ENCODE measurements around the gene ARHGAP5.
"Not testable (repeated sequence)": the region's sequence is repeated elsewhere in the genome, so short reads cannot be mapped to it uniquely, and the experiment has no call there.

ARHGAP5 gene

DNA sequence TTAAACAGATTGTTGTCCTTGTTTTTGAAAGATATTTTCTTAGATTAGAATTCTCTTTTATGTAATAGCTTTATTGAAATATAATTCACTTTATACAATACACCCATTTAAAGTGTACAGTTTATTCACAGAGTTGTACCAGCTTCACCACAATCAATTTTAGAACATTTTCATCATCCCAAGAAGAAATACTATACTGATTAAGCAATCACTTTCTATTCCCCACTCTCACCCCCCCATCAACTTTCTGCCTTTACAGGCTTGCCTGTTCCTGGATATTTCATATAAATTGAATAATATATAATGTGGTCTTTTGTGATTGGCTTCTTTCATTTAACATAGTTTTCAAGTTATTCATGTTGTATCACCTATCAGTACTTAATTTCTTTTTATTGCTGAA lies 44.4 kb downstream of the ARHGAP5 start (continued):
- TF ChIP-seq TCF4 (CRISPR knock-in tag; IDR thresholded peaks at IDR 0.05; ENCODE audit: borderline replicate concordance): no peak
- no peak for TF ChIP-seq ZNF8 (CRISPR knock-in tag; IDR thresholded peaks at IDR 0.05)
- no peak for TF ChIP-seq ARNTL (CRISPR knock-in tag; IDR thresholded peaks at IDR 0.05; ENCODE audit: borderline replicate concordance, low read depth)

DNA sequence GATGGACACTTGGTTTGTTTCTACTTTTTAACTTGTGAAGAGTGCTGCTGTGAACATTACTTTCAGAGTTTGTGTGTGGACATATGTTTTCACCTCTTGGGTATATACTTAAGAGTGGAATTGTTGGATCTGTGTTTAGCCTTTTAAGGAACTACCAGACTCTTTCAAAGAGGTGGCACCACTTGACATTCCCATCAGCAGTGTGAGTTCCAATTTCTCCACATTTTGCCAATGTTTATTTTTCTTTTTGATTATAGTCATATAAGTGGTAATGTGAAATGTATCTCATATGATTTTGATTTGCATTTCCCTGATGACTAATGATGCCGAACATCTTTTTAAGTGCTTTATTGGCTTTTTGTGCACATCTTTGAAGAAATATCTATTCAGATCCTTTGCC lies 44.8 kb downstream of the ARHGAP5 start:
- ATAC-seq: no peak
- TF ChIP-seq CSDC2 (CRISPR knock-in tag; IDR thresholded peaks at IDR 0.05): no peak
- TF ChIP-seq ZNF70 (CRISPR knock-in tag; IDR thresholded peaks at IDR 0.05): no peak
- no peak for TF ChIP-seq ESRRG (CRISPR knock-in tag; IDR thresholded peaks at IDR 0.05)
- TF ChIP-seq PPARA (CRISPR knock-in tag; IDR thresholded peaks at IDR 0.05; ENCODE audit: borderline replicate concordance): no peak
- no peak for TF ChIP-seq BACH2 (CRISPR knock-in tag; IDR thresholded peaks at IDR 0.05; ENCODE audit: borderline replicate concordance)
- TF ChIP-seq RARB (CRISPR knock-in tag; IDR thresholded peaks at IDR 0.05): no peak
- TF ChIP-seq ARNTL (CRISPR knock-in tag; IDR thresholded peaks at IDR 0.05; ENCODE audit: borderline replicate concordance, low read depth): no peak
- TF ChIP-seq, protein P1, sequence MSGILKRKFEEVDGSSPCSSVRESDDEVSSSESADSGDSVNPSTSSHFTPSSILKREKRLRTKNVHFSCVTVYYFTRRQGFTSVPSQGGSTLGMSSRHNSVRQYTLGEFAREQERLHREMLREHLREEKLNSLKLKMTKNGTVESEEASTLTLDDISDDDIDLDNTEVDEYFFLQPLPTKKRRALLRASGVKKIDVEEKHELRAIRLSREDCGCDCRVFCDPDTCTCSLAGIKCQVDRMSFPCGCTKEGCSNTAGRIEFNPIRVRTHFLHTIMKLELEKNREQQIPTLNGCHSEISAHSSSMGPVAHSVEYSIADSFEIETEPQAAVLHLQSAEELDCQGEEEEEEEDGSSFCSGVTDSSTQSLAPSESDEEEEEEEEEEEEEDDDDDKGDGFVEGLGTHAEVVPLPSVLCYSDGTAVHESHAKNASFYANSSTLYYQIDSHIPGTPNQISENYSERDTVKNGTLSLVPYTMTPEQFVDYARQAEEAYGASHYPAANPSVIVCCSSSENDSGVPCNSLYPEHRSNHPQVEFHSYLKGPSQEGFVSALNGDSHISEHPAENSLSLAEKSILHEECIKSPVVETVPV (CRISPR knock-in tag; IDR thresholded peaks at IDR 0.05): no peak
- no peak for TF ChIP-seq GLIS3 (CRISPR knock-in tag; IDR thresholded peaks at IDR 0.05)
- TF ChIP-seq SNAI2 (CRISPR knock-in tag; IDR thresholded peaks at IDR 0.05): no peak
- TF ChIP-seq, protein P2, sequence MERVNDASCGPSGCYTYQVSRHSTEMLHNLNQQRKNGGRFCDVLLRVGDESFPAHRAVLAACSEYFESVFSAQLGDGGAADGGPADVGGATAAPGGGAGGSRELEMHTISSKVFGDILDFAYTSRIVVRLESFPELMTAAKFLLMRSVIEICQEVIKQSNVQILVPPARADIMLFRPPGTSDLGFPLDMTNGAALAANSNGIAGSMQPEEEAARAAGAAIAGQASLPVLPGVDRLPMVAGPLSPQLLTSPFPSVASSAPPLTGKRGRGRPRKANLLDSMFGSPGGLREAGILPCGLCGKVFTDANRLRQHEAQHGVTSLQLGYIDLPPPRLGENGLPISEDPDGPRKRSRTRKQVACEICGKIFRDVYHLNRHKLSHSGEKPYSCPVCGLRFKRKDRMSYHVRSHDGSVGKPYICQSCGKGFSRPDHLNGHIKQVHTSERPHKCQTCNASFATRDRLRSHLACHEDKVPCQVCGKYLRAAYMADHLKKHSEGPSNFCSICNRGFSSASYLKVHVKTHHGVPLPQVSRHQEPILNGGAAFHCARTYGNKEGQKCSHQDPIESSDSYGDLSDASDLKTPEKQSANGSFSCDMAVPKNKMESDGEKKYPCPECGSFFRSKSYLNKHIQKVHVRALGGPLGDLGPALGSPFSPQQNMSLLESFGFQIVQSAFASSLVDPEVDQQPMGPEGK (CRISPR knock-in tag; IDR thresholded peaks at IDR 0.05; ENCODE audit: borderline replicate concordance): no peak
- no peak for TF ChIP-seq TOX (CRISPR knock-in tag; IDR thresholded peaks at IDR 0.05; ENCODE audit: borderline replicate concordance)
- TF ChIP-seq, protein P3, sequence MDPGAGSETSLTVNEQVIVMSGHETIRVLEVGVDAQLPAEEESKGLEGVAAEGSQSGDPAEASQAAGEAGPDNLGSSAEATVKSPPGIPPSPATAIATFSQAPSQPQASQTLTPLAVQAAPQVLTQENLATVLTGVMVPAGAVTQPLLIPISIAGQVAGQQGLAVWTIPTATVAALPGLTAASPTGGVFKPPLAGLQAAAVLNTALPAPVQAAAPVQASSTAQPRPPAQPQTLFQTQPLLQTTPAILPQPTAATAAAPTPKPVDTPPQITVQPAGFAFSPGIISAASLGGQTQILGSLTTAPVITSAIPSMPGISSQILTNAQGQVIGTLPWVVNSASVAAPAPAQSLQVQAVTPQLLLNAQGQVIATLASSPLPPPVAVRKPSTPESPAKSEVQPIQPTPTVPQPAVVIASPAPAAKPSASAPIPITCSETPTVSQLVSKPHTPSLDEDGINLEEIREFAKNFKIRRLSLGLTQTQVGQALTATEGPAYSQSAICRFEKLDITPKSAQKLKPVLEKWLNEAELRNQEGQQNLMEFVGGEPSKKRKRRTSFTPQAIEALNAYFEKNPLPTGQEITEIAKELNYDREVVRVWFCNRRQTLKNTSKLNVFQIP (CRISPR knock-in tag; IDR thresholded peaks at IDR 0.05; ENCODE audit: borderline replicate concordance, low read depth): no peak
- no peak for TF ChIP-seq ZFP30 (CRISPR knock-in tag; IDR thresholded peaks at IDR 0.05)
- TF ChIP-seq, protein P4, sequence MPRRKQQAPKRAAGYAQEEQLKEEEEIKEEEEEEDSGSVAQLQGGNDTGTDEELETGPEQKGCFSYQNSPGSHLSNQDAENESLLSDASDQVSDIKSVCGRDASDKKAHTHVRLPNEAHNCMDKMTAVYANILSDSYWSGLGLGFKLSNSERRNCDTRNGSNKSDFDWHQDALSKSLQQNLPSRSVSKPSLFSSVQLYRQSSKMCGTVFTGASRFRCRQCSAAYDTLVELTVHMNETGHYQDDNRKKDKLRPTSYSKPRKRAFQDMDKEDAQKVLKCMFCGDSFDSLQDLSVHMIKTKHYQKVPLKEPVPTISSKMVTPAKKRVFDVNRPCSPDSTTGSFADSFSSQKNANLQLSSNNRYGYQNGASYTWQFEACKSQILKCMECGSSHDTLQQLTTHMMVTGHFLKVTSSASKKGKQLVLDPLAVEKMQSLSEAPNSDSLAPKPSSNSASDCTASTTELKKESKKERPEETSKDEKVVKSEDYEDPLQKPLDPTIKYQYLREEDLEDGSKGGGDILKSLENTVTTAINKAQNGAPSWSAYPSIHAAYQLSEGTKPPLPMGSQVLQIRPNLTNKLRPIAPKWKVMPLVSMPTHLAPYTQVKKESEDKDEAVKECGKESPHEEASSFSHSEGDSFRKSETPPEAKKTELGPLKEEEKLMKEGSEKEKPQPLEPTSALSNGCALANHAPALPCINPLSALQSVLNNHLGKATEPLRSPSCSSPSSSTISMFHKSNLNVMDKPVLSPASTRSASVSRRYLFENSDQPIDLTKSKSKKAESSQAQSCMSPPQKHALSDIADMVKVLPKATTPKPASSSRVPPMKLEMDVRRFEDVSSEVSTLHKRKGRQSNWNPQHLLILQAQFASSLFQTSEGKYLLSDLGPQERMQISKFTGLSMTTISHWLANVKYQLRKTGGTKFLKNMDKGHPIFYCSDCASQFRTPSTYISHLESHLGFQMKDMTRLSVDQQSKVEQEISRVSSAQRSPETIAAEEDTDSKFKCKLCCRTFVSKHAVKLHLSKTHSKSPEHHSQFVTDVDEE (CRISPR knock-in tag; IDR thresholded peaks at IDR 0.05): no peak

DNA sequence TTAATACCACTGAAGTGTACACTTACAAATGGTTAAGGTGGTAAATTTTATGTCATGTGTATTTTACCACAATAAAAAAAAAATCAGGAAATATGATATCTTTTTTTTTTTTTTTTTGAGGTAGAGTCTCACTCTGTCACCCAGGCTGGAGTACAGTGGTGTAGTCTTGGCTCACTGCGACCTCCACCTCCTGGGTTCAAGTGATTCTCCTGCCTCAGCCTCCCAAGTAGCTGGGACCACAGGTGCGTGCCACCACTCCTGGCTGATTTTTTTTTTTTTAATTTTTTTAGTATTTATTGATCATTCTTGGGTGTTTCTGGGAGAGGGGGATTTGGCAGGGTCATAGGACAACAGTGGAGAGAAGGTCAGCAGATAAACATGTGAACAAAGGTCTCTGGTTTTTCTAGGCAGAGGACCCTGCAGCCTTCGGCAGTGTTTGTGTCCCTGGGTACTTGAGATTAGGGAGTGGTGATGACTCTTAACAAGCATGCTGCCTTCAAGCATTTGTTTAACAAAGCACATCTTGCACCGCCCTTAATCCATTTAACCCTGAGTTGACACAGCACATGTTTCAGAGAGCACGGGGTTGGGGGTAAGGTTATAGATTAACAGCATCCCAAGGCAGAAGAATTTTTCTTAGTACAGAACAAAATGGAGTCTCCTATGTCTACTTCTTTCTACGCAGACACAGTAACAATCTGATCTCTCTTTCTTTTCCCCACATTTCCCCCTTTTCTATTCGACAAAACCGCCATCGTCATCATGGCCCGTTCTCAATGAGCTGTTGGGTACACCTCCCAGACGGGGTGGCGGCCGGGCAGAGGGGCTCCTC lies 50.0 kb downstream of the ARHGAP5 start:
- ATAC-seq: not testable (repeated sequence)

DNA sequence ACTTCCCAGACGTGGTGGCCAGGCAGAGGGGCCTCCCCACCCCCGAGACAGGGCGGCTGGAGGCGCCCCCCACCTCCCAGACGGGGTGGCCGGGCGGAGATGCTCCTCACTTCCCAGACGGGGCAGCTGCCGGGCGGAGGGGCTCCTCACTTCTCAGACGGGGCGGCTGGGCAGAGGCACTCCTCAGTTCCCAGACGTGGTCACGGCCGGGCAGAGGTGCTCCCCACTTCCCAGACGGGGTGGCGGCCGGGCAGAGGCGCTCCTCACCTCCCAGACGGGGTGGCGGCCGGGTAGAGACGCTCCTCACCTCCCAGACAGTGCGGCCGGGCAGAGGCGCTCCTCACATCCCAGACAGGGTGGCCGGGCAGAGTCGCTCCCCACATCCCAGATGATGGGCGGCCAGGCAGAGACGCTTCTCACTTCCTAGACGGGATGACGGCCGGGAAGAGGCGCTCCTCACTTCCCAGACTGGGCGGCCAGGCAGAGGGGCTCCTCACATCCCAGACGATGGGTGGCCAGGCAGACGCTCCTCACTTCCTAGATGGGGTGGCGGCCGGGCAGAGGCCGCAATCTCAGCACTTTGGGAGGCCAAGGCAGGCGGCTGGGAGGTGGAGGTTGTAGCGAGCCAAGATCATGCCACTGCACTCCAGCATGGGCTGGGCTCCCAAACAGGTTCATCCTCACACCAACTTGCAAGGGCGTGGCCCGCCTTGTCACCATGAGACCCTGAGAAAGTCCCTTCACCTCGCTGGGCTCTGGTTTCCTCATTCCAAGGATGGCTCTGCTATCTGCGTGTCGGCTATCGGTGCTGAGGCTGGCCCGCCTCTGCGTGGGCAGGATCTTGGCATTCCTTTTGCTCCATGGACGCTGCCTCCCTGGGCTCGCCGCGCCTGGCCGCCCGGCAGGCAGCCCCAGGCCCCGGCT lies 50.9 kb downstream of the ARHGAP5 start:
- peak; percentile 25; the same call in 2 of the 3 replicates for ATAC-seq

All from SK-N-SH treated with all-trans-retinoic acid at 6 μM for 48 hours (cell line).